Measurements from ENCODE around the gene SKAP1.
A peak's percentile ranks its signal among the peaks of the same experiment; 100 is the strongest.
"Not testable (repeated sequence)": the region's sequence is repeated elsewhere in the genome, so short reads cannot be mapped to it uniquely, and the experiment has no call there.

Gene SKAP1

GRCh38 chr17:48278760-48279491 lies 151.1 kb downstream of the SKAP1 start:
- no peak for DNase-seq

DNA sequence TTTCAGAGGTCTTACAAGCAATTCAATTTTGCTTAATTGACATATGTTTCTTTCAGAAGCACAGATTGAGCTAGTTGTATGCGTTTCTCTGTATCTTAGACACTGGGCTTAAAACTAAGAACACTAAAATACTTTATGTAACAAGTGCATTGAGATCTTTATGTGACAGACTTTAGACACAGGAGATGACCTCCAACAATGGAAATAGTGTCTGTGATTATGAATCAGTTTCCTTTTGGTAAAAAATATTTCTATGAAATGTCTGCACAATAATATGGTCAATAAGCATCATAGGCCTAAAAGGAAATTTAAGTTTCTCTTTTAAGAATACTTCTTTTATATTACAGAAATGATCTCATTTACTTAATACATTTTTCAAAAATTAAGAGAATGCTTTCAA lies 153.2 kb downstream of the SKAP1 start:
- DNase-seq, result no peak

GRCh38 chr17:48270899-48271298 lies 159.1 kb downstream of the SKAP1 start:
- no peak for DNase-seq

DNA sequence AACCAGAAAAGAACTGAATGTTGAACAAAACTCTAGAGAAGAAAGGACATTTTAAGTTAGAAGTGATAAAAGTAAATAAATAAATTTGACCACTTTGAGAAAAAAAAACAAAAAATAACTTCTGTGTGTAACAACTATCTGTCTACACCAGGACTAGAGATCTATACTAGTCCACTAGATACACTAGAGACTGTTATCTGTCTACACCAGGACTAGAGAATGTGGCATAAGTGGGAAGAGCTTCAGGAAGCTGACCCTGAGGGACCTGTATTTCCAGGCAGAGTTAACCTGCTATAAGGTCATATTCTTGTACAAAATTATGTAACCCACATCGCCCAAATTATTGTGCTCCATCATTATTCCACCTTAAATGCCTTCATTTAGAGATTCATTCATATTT lies 160.8 kb downstream of the SKAP1 start:
- DNase-seq, result no peak

DNA sequence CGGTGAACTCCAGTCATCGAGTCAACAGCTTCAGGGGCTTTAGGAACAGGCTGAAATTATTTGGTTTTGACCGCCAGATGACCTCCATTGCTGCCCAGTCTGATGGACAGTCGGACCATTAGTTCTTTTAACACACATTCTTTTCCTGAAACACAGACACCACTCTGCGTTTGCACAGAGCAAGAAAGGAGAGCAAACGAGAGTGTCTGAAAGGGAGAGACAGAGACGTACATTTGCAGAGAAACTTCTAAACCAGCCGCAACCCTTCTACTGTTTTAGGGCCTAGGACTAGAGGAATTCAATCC lies 166.3 kb downstream of the SKAP1 start:
- no peak for DNase-seq

- DNase-seq, result peak; percentile 25
Observed at GRCh38 chr17:48262982-48263730, 166.9 kb downstream of the SKAP1 start.

- DNase-seq, result no peak
Observed at GRCh38 chr17:48261297-48261880, 168.6 kb downstream of the SKAP1 start.

DNA sequence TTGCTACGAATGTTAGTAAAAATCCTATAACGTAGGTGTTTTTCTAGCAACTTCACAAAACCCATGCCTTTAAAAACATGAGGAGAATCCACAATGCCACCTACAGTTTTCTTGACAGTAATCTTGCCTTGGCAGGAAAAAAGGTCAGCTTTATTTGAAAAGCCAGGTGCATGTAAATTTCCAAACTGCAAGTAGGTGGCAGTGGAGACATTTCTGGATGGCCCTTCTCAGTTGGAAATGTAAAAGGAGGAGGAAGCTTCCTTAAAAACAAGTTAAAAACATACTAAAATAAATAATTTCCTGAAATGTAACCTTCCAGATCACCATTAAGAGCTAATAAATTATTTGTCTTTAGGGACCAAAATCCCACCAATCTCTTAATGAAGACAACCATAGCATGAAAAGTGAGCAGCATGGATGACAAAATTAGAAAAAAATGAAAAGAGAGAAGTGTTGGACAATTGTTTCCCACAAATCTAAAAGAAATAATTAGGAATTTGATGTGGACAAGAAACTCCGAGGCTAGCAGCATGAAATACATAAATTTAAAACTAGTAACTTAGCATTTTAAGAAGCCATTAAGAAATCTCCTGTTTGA lies 170.2 kb downstream of the SKAP1 start:
- DNase-seq, result peak; percentile 13

GRCh38 chr17:48258331-48258730 lies 171.7 kb downstream of the SKAP1 start:
- no peak for DNase-seq

- no peak for DNase-seq
Observed at GRCh38 chr17:48255759-48256158, 174.3 kb downstream of the SKAP1 start.

- DNase-seq, result no peak
Observed at GRCh38 chr17:48254896-48255295, 175.1 kb downstream of the SKAP1 start.

GRCh38 chr17:48253975-48254374 lies 176.0 kb downstream of the SKAP1 start:
- DNase-seq, result no peak

DNA sequence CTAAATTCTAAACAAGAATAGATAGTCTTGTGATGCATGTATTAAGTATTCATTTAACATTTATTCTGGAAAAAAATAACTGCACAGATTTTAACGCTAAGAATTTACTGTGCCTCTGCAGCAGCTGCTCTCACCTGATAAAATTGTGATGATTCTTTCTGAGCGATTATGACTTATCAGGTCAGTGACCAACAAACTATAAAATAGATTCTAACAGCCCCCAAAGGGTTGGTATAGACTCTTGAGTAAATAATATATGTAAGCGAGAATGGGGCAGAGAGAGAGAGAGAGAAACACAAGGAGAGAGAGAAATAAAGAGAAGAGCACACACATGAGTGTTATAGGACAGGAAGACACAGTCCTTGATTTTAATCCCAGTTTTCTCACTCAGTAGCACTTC lies 178.1 kb downstream of the SKAP1 start:
- DNase-seq, result no peak

GRCh38 chr17:48250949-48251348 lies 179.1 kb downstream of the SKAP1 start:
- no peak for DNase-seq

DNA sequence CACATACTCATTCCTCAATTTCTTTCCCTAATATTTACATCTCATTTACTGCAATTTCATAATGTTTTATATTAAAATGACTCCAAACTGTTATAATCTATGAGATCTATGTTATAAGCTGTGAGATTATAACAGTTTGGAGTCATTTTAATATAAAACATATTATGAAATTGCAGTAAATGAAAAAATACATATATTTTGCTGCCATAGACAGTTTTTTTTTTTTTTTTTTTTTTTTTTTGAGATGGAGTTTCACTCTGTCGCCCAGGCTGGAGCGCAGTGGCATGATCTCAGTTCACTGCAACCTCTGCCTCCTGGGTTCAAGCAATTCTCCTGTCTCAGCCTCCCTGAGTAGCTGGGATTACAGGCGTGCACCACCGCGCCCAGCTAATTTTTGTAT lies 180.0 kb downstream of the SKAP1 start:
- DNase-seq, result not testable (repeated sequence)

DNA sequence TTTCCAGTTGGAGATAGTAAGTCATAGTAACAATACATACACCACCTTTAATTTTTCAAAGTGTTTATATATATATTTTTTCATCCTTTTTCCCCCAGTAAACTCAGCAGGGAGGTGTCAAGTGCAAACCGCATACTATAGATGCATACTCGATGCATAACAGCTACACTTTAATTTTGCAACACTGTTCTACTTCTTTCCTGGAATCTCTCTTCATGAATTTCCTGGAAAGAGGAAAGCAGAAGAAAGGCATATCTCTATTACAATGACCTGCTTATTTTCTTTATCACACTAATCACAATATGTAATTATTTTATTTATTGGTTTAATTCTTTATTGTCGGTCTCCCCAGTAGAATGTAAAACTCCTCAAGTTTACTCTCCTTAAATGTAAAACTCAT lies 182.4 kb downstream of the SKAP1 start:
- DNase-seq, result no peak

- DNase-seq, result no peak
Observed at GRCh38 chr17:48247038-48247437, 183.0 kb downstream of the SKAP1 start.

GRCh38 chr17:48246612-48247011 lies 183.4 kb downstream of the SKAP1 start:
- DNase-seq, result no peak

DNA sequence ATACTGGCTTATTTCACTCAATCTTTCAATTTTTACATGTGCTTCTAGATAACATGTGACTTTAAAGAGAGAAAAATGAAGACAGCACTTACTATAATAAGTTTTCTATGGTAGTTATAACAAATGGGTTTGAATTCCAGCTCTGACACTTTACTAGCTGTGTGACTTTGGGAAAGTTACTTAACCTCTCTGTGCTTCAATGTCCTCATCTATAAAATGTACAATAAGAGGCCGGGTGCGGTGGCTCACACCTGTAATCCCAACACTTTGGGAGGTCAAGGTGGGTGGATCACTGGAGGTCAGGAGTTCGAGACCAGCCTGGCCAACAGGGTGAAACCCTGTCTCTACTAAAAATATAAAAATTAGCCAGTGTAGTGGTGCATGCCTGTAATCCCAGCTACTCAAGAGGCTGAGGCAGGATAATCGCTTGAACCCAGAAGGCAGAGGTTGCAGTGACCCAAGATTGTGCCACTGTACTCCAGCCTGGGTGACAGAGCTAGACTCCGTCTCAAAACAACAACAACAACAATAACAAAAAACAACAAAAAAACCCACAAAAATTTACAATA lies 184.5 kb downstream of the SKAP1 start:
- DNase-seq, result not testable (repeated sequence)

- no peak for DNase-seq
Observed at GRCh38 chr17:48244814-48245213, 185.2 kb downstream of the SKAP1 start.

- no peak for DNase-seq
Observed at GRCh38 chr17:48244121-48244711, 185.8 kb downstream of the SKAP1 start.

- DNase-seq, result no peak
Observed at GRCh38 chr17:48241770-48242497, 188.1 kb downstream of the SKAP1 start.

Data from CD4-positive, alpha-beta T cell treated with Interleukin-17A for 1 hour (primary cell).